Stimulated activated CD8-positive, alpha-beta memory T cell treated with anti-CD3 and anti-CD28 coated beads, Interleukin-7, amount 100 ng/mL, for 4 hours (primary cell): ENCODE results near the gene BPGM.
"Not testable (repeated sequence)": the region's sequence is repeated elsewhere in the genome, so short reads cannot be mapped to it uniquely, and the experiment has no call there.

ENCODE experiments used
- DNase-seq, 2 donors: peaks; one replicate each; pipeline ENCODE4 v3.0.0-alpha.2; 2020; ENCODE audit warnings: low read depth in 2 of 2

Gene BPGM

GRCh38 chr7:134662871-134663205 lies 16.2 kb downstream of the BPGM start:
- no peak for DNase-seq

GRCh38 chr7:134665045-134665444 lies 18.4 kb downstream of the BPGM start:
- DNase-seq, result not testable (repeated sequence)

GRCh38 chr7:134667899-134668298 lies 21.2 kb downstream of the BPGM start:
- no peak for DNase-seq

GRCh38 chr7:134669388-134669787 lies 22.7 kb downstream of the BPGM start:
- no peak for DNase-seq

- peak; percentile 61 to 69 for DNase-seq
Measured at GRCh38 chr7:134669845-134670373, 23.3 kb downstream of the BPGM start.

- DNase-seq, result no peak
Measured at GRCh38 chr7:134671609-134672008, 25.0 kb downstream of the BPGM start.

- no peak for DNase-seq
Measured at GRCh38 chr7:134674424-134674823, 27.8 kb downstream of the BPGM start.

GRCh38 chr7:134676743-134677142 lies 30.1 kb downstream of the BPGM start:
- no peak for DNase-seq

GRCh38 chr7:134678115-134678514 lies 31.5 kb downstream of the BPGM start:
- DNase-seq, result no peak

GRCh38 chr7:134679006-134679405 lies 32.4 kb downstream of the BPGM start:
- DNase-seq, result no peak

- DNase-seq, result no peak
Measured at GRCh38 chr7:134684165-134684564, 37.5 kb downstream of the BPGM start.

GRCh38 chr7:134685250-134685649 lies 38.6 kb downstream of the BPGM start:
- DNase-seq, result no peak

GRCh38 chr7:134686786-134687185 lies 40.1 kb downstream of the BPGM start:
- DNase-seq, result no peak

GRCh38 chr7:134689550-134689949 lies 42.9 kb downstream of the BPGM start:
- not testable (repeated sequence) for DNase-seq

GRCh38 chr7:134690016-134690415 lies 43.4 kb downstream of the BPGM start:
- DNase-seq, result no peak

GRCh38 chr7:134690614-134691504 lies 44.2 kb downstream of the BPGM start:
- DNase-seq, result no peak

- DNase-seq, result no peak
Measured at GRCh38 chr7:134691546-134692343, 45.1 kb downstream of the BPGM start.

- DNase-seq, result no peak
Measured at GRCh38 chr7:134692344-134692705, 45.7 kb downstream of the BPGM start.

- DNase-seq, result peak in 1 of 2 donors; percentile 14
Measured at GRCh38 chr7:134693256-134693655, 46.6 kb downstream of the BPGM start.

GRCh38 chr7:134694299-134694698 lies 47.6 kb downstream of the BPGM start:
- DNase-seq, result no peak

GRCh38 chr7:134694767-134695166 lies 48.1 kb downstream of the BPGM start:
- no peak for DNase-seq

GRCh38 chr7:134695321-134695860 lies 48.7 kb downstream of the BPGM start:
- DNase-seq, result no peak
